GM12873 (cell line): Measurements from ENCODE around the gene PRXL2B.

Source experiments
- CTCF ChIP-seq: IDR thresholded peaks from 2 replicates; pipeline ENCODE4 v1.5.1; 2012; ENCODE audit warnings: low read depth, mild to moderate bottlenecking, moderate library complexity, low read length, control low read depth; ENCODE audit not compliant: insufficient read depth; ENCODE audit errors: missing control alignments

Gene PRXL2B

DNA sequence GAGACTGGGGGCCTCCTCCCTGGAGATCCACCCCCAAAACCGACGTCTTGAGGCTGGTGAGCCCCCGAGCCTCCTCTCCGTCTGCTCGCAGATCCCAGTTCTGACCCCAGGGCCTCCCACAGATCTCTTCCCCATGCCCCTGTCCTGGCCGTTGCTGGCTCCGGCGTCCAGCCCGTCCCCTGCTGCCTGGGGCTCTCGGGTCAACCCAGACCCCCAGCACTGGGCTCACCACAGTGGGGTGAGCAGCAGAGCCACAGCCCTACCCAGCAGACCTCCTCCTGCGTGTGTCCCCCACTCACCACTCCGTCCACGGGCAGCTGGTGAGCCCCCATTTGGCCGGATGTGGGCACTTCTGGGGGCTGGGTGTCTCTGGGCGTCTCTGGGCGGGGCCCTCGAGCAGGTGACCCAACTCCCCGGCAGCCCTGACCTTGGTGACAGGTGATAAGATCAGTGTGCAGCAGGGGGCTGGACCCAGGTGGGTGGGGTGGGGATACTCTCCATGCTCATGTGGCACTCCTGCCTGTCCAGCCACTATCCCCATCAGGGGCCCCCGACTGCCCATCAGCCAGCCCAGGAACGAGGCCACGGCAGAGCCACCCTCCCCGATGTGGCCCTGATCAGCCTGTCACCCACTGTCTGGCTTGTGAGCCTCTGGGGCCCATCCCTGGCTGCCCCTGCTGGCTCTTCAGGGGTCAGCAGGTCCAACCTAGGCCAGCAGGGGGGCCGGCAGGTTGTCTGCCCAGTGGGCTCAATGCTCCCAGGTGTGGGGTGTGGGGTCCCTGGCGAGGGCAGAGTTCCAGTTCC, 29.7 kb upstream of the PRXL2B start:
- TF ChIP-seq CTCF, result peak; percentile 29

DNA sequence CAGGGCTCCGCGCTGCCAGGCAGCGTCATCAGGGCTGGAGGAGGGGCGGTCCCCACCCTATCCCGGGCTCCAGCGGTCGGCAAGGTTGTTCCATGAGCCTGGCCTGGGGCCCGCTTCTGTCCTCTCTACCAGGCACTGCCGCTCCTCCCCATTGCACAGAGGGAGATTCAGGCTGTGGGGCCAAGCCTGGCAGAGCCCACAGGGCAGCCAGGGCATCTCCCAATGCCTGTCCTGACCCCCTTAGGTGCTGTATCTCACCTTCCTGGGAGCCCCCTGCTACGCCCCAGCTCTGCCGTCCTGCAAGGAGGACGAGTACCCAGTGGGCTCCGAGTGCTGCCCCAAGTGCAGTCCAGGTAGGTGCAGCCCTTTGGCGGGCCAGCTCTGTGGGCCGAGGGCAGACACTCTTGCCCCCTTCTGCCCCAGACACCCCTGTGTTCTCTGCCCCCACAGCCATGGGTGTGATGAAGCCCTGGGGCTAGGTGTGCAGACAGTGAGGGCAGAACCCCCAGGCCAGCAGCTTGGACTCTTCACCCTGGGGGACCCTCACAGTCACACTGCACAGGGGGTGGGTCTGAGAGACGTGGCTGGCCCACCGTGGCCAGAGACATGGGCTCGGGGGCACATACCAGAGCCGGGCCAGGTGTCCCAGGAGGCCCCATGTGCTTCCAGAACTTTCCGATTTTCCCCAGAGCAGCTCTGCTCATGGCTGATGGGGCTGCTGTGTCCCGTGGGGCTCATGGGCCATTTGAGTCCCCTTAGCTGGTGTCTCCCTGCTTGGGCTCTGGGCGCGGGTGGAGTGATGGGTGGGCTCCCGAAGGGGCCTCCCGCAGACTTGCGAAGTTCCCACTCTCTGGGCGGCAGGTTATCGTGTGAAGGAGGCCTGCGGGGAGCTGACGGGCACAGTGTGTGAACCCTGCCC, 28.8 kb upstream of the PRXL2B start:
- TF ChIP-seq CTCF, result no peak

- TF ChIP-seq CTCF, result no peak
These were observed 28.2 kb upstream of the PRXL2B start for GRCh38 chr1:2558420-2558819.

DNA sequence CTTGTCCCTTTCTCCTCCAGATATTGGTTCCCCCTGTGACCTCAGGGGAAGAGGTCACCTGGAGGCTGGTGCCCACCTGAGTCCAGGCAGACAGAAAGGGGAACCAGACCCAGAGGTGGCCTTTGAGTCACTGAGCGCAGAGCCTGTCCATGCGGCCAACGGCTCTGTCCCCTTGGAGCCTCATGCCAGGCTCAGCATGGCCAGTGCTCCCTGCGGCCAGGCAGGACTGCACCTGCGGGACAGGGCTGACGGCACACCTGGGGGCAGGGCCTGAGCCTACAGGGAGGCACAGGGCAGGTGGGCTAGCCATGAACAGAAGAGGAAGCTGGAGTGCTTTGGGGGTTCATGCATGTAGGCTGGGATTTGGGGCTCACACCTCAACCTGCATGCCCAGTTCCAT, 27.7 kb upstream of the PRXL2B start:
- TF ChIP-seq CTCF, result no peak

GRCh38 chr1:2559509-2560298, 26.9 kb upstream of the PRXL2B start:
- no peak for TF ChIP-seq CTCF

GRCh38 chr1:2560299-2561073, 26.1 kb upstream of the PRXL2B start:
- no peak for TF ChIP-seq CTCF
